Measurements from ENCODE around the gene SAV1. TPM values are rescaled to one million over a fixed set of nuclear protein-coding genes. Genes with fewer than 3 reads are reported as not detected.
A peak's percentile ranks its signal among the peaks of the same experiment; 100 is the strongest.

The SAV1 gene
- total RNA-seq (2016; rRNA removed; fragmentation: Illumina TruSeq; extraction: Trizol) = 8.1 and 8.2 TPM in 2 replicates
- total RNA-seq (2016; cell fraction: cytosol; rRNA removed; fragmentation: Illumina TruSeq; extraction: Trizol; ENCODE audit: low read depth) = 5.7 and 6.1 TPM in 2 replicates
- 8.2 and 10.4 TPM in 2 replicates for total RNA-seq (2016; cell fraction: insoluble cytoplasmic fraction; rRNA removed; fragmentation: Illumina TruSeq; extraction: Trizol)
- total RNA-seq (2016; cell fraction: membrane; rRNA removed; fragmentation: Illumina TruSeq; extraction: Trizol) = 14.1 and 14.6 TPM in 2 replicates
- total RNA-seq (2016; cell fraction: nucleus; rRNA removed; fragmentation: Illumina TruSeq; extraction: Trizol) = 8.7 and 12.4 TPM in 2 replicates
- 6.2 and 7.3 TPM in 2 replicates for polyA plus RNA-seq (2011; rRNA removed)
- 3.8 and 5.5 TPM in 2 replicates for polyA plus RNA-seq (2011; cell fraction: cytosol; rRNA removed)
- 1.7 and 3.1 TPM in 2 replicates for polyA plus RNA-seq (2011; cell fraction: nucleus; rRNA removed)
- polyA plus RNA-seq (2012) = 8.6 and 11.5 TPM in 2 replicates
- polyA plus RNA-seq (2016; cell fraction: cytosol; fragmentation: Illumina TruSeq; extraction: Trizol; ENCODE audit: low read depth) = 6.8 and 7.8 TPM in 2 replicates
- polyA plus RNA-seq (2016; cell fraction: insoluble cytoplasmic fraction; fragmentation: Illumina TruSeq; extraction: Trizol; ENCODE audit: low read depth) = 12.2 and 17.2 TPM in 2 replicates
- 17.1 and 18.9 TPM in 2 replicates for polyA plus RNA-seq (2016; cell fraction: membrane; fragmentation: Illumina TruSeq; extraction: Trizol; ENCODE audit: low read depth)
- 9.8 and 9.9 TPM in 2 replicates for polyA plus RNA-seq (2016; cell fraction: nucleus; fragmentation: Illumina TruSeq; extraction: Trizol; ENCODE audit: insufficient read depth, low read depth)
- polyA minus RNA-seq (2011; rRNA and poly(A)+ RNA removed; ENCODE audit: low replicate concordance) = 2.9 and 12.9 TPM in 2 replicates
- polyA minus RNA-seq (2011; cell fraction: cytosol; rRNA and poly(A)+ RNA removed) = 5.4 and 6.7 TPM in 2 replicates
- 16.2 and 17.7 TPM in 2 replicates for polyA minus RNA-seq (2011; cell fraction: nucleus; rRNA and poly(A)+ RNA removed)
- Bru-seq, nascent RNA = percentile 68 among the genes with signal in this experiment
- percentile 69 among the genes with signal in this experiment for BruChase-seq, experiment 1, labeled RNA remaining after a 6-hour chase
- percentile 62 among the genes with signal in this experiment for BruChase-seq, experiment 2, labeled RNA remaining after a 2-hour chase
- long read RNA-seq, experiment 1, partial matches to known transcripts = 0 of 1 reads
- long read RNA-seq, experiment 1, other reads (novel, unspliced or antisense) = 1 of 1 reads
- long read RNA-seq, experiment 2, partial matches to known transcripts = 0 of 15 reads
- long read RNA-seq, experiment 2, other reads (novel, unspliced or antisense) = 12 of 15 reads

- Histone ChIP-seq H2AFZ (ENCODE audit: low read length) (peak within 1 kb of the TSS; percentile 83), H3K36me3 (replicated peaks in 1 of 2; ENCODE audit: control insufficient read depth in 1 of 2, insufficient read depth in 2 of 2, low read length in 2 of 2) (peaks cover 0 to 2% of the 10 kb centered on the region in 2 experiments; a peak in 1 of 5 replicates), H3K79me2 (ENCODE audit: insufficient read depth, low read length) (peaks cover 21% of the 10 kb centered on the region), H3K9ac (ENCODE audit: insufficient read depth, low read depth, low read length) (peak within 1 kb of the TSS; percentile 78), H3K4me3 (replicated peaks in 1 of 3; ENCODE audit: insufficient read depth in 1 of 3, low read depth in 2 of 3, low read length in 3 of 3) (peak within 1 kb of the TSS; percentile 84 to 91 (median 85)), H3K4me1 (ENCODE audit: insufficient read depth, low read length) (peaks cover 40% of the 10 kb centered on the region), H3K9me3 (ENCODE audit: low read length) (no peaks in the 10 kb centered on the region), H4K20me1 (ENCODE audit: insufficient read depth, low read length) (peaks cover 2% of the 10 kb centered on the region; the same call in 1 of the 2 replicates), H3K27ac (ENCODE audit: extremely low read length, insufficient read depth, low read length) (peak within 1 kb of the TSS; percentile 82), H3K4me2 (ENCODE audit: low read depth, low read length) (peak within 1 kb of the TSS; percentile 79), H3K27me3 (ENCODE audit: control insufficient read depth in 1 of 2, insufficient read depth in 2 of 2, low read length in 2 of 2) (no peaks in the 10 kb centered on the region)
- in situ Hi-C loops (cut with HindIII; ENCODE audit: extremely low pct_ligation_motif_present, low pct_unique_long_range_greater_than_20kb) = no loop called here
- BruUV-seq (replicated peaks) = TSS peak; percentile 95
- ATAC-seq (peak; percentile 91), DNase-seq (ENCODE audit: low spot score) (peak; percentile 68), FAIRE-seq (no peak)
- intact Hi-C loops (cut with micrococcal nuclease; ENCODE audit: unreplicated experiment) = loop anchor here (2.0 kb wide), 1 partner anchor 67 kb away; no protein-coding TSS in a partner anchor
- WGBS (ENCODE audit: low lambda C conversion rate) = under 1% methylated on average over 9 of the region's 92 CpGs
- ChIA-PET CTCF (ENCODE audit: low intra/inter-chr PET ratio, low total read pairs) (no interaction called here), POLR2A (interaction anchor here (1.0 to 1.6 kb wide), 8 partner anchors 8 to 275 kb away, joined by 3 to 6 read pairs (median 4); partner anchors contain the start of gene PYGL)
- TF ChIP-seq GATA4 (IDR thresholded peaks at IDR 0.05; ENCODE audit: borderline replicate concordance, low read depth) (peak; percentile 94), ZNF75D (CRISPR knock-in tag; IDR thresholded peaks at IDR 0.05; ENCODE audit: borderline replicate concordance) (no peak), RXRB (CRISPR knock-in tag; IDR thresholded peaks at IDR 0.05; ENCODE audit: borderline replicate concordance) (0 out of 2 replicates have a peak, but pooled peaks have one; percentile 54), YY1 (IDR thresholded peaks at IDR 0.05; ENCODE audit: insufficient read depth, insufficient replicate concordance, low read depth, low read length) (peak; percentile 67), MTA3 (CRISPR knock-in tag; IDR thresholded peaks at IDR 0.05) (no peak), CEBPB (IDR thresholded peaks at IDR 0.05; ENCODE audit: borderline replicate concordance, low read depth, low read length) (no peak), RNF2 (conservative IDR thresholded peaks at IDR 0.05; ENCODE audit: low read depth) (peak; percentile 84), PHF8 (CRISPR knock-in tag; IDR thresholded peaks at IDR 0.05) (peak; percentile 75), JUNB (CRISPR knock-in tag; IDR thresholded peaks at IDR 0.05; ENCODE audit: borderline replicate concordance) (peak; percentile 8; the same call in 1 of the 2 replicates), ZBTB20 (CRISPR knock-in tag; IDR thresholded peaks at IDR 0.05; ENCODE audit: borderline replicate concordance, low read depth) (no peak)
Measured at GRCh38 chr14:50667996-50668825, at the start of gene SAV1. TSS of gene SAV1 (minus strand) at chr14:50668306. CDS start at chr14:50667967, 339 bp downstream.
